H1 (cell line): ENCODE measurements around the gene IKZF5. TPM values are rescaled to one million over a fixed set of nuclear protein-coding genes. Genes with fewer than 3 reads are reported as not detected.

Source experiments
- BACH1 ChIP-seq: IDR thresholded peaks from 2 replicates; pipeline ENCODE4 v1.6.1; 2012; ENCODE audit warnings: low read length, improper control_type of control experiment
- HDAC2 ChIP-seq, 2 experiments: fragments of 300-600 bp in 1 of 2; sonication (generic) in 1 of 2; IDR thresholded peaks; 2 replicates each; pipeline ENCODE4 v1.6.1; 2011 to 2012; ENCODE audit warnings: low read depth in 2 of 2, low read length in 2 of 2, mild to moderate bottlenecking in 2 of 2, moderate library complexity in 2 of 2, borderline replicate concordance in 1 of 2, inconsistent platforms in 1 of 2
- SIN3A ChIP-seq, 2 experiments: IDR thresholded peaks in 1 of 2; conservative IDR thresholded peaks in 1 of 2; 2 replicates each; pipeline ENCODE4 v1.6.1; 2011 to 2012; ENCODE audit warnings: low read length in 2 of 2, improper control_type of control experiment in 1 of 2, low read depth in 1 of 2, mild to moderate bottlenecking in 1 of 2
- polyA plus RNA-seq, 7 experiments: library from polyadenylated mRNA; depleted of rRNA in 3 of 7; stranded (reverse) in 5 of 7; unstranded in 2 of 7; fragments of >200 nt in 5 of 7; fragments of 200-250 nt in 2 of 7; gene quantifications; 1 replicate in 5 of 7; 2 replicates in 1 of 7; 4 replicates in 1 of 7; pipeline versions ENCODE4 v1.2.1 to v1.2.3, GENCODE V29; 2011 to 2013; ENCODE audit warnings: missing spikeins in 2 of 7, mixed read lengths in 2 of 7
- total RNA-seq: library from RNA; stranded (reverse); fragmentation: NEBNext Ultra II Directional; extraction: Animal tissue kit (Norgen Biotek cat#: 25700); gene quantifications from 2 replicates; pipeline ENCODE4 v1.2.1, GENCODE V29; 2021

The IKZF5 gene
- total and polyA plus RNA-seq, 2 of the 8 experiments (the other 6 are each of a cell fraction or from before 2014, with no cell fraction given): 5.2 to 15.3 TPM

- TF ChIP-seq SIN3A (conservative IDR thresholded peaks at IDR 0.05 in 1 of 2, IDR thresholded peaks at IDR 0.05 in 1 of 2; ENCODE audit: low read depth in 1 of 2, low read length in 2 of 2): peak; percentile 3 to 59; a peak in 1 of 4 replicates
- no peak for TF ChIP-seq BACH1
- TF ChIP-seq HDAC2 (IDR thresholded peaks at IDR 0.05; ENCODE audit: borderline replicate concordance in 1 of 2, low read depth in 2 of 2, low read length in 2 of 2): 0 out of 4 replicates have a peak, but pooled peaks of 1 of the 2 experiments have one; percentile 29
Measured at GRCh38 chr10:123007558-123008354, 839 bp downstream of the IKZF5 start (continued).
